ENCODE data around the gene NAA30.

Gene NAA30

DNA sequence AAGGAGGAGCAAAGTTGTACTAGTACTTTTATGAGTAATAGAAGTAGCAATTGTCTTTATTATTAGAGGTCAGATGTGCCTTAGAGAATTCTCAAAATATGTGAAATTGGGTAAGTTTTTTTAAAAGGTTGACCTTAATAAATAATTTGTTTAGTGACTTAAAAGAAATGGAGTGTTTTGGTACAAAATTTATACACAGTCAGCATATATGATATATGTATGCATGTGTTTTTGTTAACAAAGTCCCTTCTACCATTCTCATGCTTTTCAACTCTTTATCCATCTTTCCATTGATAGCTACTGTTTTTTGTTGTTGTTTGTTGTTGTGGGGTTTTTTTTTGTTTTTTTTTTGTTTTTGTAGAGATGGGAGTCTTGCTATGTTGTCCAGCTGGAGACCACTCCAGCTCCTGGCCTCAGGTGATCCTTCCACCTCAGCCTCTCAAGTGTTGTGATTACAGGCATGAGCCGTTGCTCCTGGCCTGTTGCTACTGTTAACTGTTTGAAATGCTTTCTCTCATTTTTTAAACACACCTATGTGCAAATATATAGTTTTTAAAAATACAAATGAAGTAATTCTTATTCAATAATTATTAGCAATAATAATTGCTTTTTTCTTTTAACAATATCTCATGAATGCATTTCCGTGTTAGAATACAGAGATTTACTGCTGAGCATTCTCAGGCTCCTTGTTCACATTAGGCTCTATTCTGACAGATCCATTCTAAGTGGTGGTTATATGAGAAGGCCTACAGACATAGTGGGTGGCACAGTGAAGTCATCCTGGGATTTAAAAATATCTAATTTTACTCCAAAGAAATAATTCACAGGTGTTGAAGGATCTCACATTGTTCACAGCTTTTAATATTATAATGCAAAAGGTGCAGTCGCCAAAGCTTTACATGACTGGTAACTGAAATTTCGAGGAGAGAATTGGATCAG is 10.4 kb downstream of the NAA30 start:
- no peak for DNase-seq

DNA sequence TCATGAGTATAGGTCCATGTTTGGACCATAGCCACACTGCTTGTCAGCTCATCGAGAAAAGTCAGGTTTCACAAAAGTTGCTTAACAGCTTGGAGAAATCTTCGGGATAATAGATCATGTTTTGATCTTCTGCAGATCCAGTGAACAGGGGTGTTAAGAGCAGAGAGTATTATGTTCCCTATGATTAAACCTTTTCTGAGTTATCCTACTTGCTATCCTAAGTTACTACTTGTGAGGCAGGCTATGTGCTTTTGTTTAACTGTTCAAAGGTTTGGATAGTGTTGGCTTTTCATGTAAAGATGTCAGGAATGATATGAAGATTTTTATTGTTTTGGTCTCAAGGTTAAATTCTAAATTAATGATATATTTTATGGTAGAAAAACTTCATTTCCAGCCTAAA is 11.1 kb downstream of the NAA30 start:
- no peak for DNase-seq

DNA sequence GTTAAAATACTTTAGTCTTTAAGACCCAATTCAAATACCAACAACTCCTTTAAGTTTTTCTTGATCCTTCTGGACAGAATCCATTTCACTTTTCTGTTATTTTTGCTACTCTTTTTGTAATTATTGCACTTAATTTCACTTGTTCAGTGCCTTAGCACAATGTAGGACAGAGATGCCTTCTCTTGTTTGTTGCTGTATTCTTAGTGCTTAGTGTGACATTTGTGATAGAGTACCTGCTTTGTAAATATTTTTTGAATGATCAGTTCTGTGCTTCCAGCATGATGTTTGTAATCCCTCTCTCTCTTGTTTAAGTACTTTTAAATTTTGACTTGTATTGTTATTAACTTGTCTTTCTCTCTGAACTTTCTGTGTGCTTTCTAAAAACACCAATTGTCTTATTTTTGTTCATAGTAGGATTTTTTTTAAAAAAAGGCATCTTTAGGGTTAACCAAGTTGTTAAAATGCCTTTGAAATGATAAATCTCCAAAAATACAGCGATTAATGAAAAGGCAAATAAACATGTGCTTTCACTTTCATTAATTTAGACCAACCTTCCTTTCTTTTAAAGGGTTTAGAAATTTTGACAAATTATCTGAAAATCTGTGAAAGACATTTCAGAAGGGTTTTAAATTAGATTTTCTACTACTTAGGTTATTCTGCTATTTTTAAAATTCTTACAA is 11.9 kb downstream of the NAA30 start:
- no peak for DNase-seq

DNA sequence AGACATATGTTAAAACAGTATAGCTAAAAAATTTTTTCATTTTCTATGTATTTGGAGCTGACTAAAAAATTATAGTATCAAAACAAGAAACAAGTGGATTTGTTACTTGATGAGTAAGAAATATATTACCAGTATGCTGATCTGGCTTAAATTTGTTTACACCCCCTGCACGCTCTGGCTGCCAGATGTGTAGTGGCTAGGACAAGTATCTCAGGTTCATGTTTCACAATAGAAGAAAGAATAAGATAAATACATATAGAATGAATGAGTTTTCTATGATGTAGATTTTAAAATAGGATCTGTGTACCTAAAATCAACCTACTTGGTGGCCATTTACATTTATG is 13.1 kb downstream of the NAA30 start:
- DNase-seq = no peak

DNA sequence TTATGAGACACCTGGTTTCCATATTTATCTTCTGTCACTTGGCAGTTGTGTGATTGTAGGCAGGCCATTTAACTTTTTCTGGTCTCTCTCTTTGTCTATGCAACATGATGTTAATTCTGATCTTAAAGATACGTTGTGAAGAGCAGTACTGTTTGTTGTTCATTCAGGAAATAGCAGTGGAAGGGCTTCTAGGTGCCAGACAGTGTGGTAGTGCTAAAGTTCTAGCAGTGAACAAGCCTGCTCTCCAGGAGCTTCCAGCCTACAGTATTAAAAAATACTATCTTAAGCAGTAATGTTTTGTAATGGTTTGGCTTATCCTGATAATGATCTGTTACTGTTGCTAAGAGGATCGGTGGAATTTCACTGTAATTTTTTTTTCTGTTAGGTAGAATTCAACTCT is 15.2 kb downstream of the NAA30 start:
- DNase-seq = no peak

DNA sequence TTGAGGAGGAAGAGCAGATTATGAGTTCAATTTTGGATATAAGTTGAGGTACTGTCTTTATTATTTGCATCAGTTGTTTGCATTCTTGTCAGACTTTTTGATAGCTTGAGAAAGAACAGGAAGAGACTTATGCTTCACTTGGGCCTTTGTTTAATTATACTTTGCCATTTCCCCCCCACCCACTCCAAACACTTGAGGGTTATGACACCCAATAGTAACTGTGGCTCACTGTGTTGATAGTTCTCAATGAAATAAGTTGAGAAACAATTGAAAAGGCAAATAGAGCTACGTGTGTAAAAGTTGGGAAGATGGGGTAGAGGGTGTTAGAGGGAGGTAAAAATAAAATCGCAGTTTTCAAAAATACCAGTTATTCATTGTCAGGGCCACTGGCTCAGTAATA is 17.7 kb downstream of the NAA30 start:
- no peak for DNase-seq

DNA sequence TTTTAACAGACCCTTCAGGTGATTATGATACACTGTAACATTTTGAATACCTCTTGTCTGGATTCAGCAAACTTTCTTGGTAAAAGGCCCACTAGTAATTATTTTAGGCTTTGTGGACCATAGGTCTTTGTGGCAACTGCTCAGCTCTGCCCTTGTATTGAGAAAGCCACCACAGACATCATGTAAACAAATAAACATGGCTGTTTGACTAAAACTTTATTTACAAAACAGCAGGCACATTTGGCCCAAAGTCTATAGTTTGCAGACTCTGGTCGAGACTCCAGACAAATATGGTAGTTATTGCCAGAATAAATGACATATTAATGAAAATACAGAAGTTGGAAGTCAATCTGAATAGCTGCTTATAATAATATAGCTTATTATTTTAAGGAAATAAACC is 18.2 kb downstream of the NAA30 start:
- no peak for DNase-seq

DNA sequence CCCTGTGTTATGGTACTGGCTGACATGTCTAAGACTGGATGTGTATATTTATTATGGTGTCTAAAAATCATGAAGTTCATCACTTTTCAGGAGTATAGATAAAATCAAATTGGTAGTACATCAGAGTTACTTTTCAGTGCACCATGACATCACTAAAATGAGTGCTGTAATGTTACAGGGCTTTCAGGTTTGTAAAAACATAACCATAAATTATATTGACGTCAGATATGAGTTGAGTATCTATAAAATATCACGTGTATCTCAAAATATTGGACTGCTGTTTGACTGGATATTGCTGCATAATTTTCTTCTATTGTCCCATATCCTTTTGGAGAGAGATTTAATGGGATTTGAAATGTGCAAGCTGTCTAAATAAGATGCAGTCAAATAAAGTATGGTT is 22.0 kb downstream of the NAA30 start:
- DNase-seq = no peak

DNA sequence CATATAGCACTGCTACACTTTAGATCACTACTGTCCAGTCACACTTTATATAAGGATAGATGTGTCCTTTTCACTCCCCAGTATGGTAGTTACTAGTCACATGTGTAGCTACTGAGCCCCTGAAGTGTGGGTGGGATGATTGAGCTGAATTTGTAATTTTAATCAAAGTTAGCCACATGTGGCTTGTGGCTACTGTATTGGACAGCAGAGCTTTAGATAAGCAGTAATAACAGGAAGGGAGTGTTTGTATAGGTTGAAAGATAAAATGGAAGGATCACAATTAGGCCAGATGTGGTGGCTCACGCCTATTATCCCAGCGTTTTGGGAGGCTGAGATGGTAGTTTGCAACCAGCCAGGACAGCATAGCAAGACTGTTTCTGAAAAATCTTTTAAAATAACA is 23.5 kb downstream of the NAA30 start:
- DNase-seq = no peak

DNA sequence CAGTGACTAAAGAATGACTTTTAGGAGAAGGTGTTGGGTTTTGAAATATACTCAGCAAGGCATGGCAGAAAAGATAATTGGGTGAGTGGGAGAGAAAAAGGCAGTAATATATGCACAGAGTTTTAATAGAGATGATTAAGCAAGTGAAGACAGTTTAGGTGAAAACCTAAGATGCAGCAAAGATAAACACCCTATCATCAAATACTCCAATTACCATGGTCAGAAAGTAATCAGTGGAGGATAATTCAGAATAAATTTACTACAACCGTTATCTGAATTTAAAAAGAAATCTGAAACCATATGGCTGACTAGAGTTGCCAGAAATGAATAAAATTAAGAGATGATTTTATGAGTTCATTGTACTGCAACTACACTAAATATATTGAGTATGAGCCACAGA is 26.8 kb downstream of the NAA30 start:
- no peak for DNase-seq

DNA sequence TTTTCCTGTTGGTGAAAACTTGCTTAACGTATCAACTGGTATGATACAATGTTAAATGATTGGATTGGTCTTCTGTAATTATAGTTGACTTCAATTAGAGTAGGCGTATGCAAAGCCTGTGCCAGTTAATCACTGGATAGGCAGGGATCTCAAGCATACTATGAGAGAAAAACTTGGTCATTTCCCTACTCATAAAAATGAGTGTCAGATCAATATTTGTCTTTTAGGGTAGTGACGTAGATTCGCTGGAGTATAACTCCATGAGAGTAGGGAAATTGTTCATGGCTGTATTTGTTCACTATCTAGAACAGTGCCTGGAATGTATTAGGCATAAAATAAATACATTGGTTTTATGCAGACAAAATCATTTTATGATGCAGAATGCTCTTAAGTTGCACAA is 28.6 kb downstream of the NAA30 start:
- DNase-seq = no peak

DNA sequence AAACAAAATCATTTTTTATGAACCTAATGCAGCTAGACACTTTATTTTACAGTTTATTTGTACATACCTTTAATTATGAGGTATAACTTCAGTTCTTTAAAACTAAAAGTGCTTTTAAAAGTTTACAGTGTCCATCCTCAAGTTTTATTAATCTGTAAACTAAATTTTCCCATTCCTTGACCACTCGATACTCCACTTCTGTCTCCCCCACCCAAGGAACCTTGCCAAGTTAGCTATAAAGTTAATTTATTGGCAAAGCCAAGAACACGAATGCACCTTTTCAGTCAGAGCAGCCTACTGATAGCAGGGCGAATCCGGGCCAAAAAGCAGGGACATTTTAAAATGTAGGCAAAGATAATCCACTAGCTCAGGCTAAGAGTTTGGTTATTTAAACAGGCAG is 29.6 kb downstream of the NAA30 start:
- DNase-seq = no peak

DNA sequence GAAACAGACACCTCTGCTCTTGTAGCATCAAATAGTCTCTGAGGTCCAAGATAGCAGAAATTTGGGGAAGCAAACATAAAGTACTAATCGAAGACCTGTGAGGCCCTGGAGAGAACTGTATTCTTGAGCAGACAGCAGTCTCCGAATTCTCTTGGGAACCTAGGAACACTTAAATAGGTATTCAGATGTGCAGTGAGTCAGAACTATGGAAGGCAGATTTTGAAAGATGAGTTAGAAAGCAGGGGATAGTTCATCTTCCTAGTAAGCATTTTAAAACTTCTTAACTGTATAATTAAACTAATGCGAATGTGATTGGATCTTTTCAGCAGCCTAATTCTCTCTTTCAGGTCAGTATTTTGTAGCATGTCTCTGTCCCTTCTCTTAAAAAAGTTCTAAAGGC is 30.6 kb downstream of the NAA30 start:
- no peak for DNase-seq

DNA sequence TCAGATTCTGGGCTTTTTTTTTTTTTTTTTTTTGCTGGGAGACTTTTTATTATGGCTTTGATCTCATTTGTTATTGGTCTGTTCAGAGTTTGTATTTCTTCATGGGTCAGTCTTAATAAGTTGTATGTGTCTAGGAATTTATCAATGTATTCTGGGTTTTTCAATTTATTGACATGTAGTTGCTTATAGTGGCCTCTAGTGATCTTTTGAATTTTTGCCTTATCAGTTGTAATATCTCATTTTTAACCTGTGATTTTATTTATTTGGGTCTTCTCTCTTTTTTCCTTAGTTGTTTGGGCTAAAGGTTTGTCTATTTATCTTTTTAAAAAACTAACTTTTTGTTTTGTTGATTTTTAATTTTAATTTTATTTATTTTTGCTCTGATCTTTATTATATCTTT is 45.5 kb downstream of the NAA30 start:
- DNase-seq = no peak

DNA sequence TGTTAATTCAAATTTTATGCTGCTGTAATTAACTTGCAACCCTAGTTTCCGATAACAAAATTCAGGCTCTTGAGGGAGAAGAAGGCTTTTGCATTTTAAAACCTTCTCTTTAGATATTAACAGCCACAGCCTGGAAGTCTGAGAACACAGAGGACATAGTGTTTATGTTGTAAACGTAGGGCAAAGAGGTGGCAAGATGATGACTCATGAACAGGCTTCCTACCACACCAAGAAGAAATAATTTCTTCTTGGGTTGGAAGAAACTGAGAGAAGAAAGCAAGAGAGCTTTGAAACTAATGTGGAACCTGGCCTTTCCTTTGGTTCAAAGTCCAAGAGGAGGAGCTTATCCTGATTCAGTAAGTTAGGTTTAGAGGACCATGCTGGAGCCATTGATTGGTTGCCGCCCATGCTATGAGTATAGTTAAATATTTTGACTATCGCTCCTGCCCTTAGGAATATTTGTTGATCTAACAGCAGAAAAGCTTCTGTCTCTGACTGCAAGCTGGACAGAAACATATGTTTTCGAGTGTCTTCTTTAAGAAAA is 71.5 kb downstream of the NAA30 start:
- no peak for DNase-seq

DNA sequence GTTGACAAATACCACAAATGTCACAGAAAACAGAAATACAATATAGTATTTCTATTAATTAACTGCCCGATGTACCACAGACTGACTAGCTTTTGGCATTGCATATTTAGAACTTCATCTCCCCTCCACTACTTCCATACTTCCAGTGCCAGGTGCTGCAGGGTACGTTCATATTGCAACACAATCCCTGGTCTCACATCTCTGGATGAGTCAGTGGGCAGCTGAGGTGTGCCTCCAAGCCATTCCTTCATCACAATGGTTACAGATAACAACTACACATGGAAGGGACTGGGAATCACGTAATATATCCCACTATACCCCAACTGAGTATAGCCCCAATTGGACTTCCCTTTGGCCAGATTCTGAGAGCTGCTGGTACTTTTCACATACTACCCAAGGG is 72.2 kb downstream of the NAA30 start:
- no peak for DNase-seq

DNA sequence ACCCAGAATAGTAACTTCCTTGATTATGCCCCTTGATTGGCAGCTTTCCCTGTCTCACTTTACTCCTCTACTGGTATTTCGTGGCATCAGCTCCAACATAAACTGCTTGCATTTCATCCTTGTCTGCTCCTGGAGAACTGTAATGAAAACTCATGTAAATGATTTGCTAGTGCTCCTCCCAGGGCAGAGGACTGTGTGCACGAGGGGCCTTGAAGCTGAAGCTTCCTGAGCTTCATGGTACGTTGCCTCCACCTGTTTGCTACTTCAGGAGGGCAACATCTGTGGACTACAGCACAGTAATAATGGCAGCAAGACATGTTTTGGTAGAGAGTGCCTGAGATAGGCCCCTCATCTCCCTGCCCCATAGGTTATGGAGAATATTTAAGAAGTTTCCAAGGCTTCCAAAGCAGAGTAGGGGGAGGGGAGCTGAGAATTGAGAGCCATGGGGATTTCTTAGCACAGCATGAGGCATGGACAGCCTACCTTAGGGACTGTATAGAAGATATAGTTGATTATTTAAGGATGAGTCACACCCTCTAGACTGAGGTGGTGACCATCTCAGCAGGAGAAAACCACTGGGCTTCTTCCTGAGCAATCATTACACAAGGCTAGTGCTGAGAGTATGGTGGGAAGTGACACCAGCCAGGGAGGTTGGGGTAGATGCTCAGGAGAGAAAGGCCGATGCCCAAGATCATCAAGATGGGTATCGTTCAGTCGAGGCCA is 73.8 kb downstream of the NAA30 start:
- no peak for DNase-seq
